Caco-2 (cell line): Measurements from ENCODE around the gene RFTN1. TPM values are rescaled to one million over a fixed set of nuclear protein-coding genes. Genes with fewer than 3 reads are reported as not detected.

Source experiments
- BruUV-seq: library from RNA; stranded (reverse); fragments of 400-500 nt; replicated peaks from 2 replicates; lab custom pipeline; 2021; lab: Mats Ljungman, UMichigan
- CTCF ChIA-PET: fragments of 300-600 bp; sonication (Branson Sonifier 250); formaldehyde crosslinking; loops from one replicate; lab custom pipeline; 2022; ENCODE audit warnings: antibody characterized with exemption; lab: Charles Lee
- POLR2A ChIA-PET: fragments of 300-600 bp; sonication (Branson Sonifier 250); formaldehyde crosslinking; loops from one replicate; lab custom pipeline; 2022; ENCODE audit warnings: antibody characterized with exemption; lab: Charles Lee
- DNase-seq, 2 experiments: peaks; one replicate each; pipeline versions ENCODE4 v3.0.0 to v3.0.0-alpha.2; 2020 to 2022
- H3K27me3 ChIP-seq: replicated peaks from 2 replicates; pipeline ENCODE4 v1.6.0; 2011; ENCODE audit warnings: low read length; ENCODE audit not compliant: control insufficient read depth, insufficient read depth
- H3K36me3 ChIP-seq: 2 replicates; pipeline ENCODE4 v1.5.1; 2011; ENCODE audit warnings: low read length; ENCODE audit not compliant: control insufficient read depth, insufficient read depth
- H3K4me1 ChIP-seq: fragments of 250-450 bp; sonication (Bioruptor Pico); 2 replicates; pipeline ENCODE4 v1.5.1; 2020; ENCODE audit warnings: mild to moderate bottlenecking
- H3K4me3 ChIP-seq: 2 replicates; pipeline ENCODE4 v1.5.1; 2011; ENCODE audit warnings: low read depth, mild to moderate bottlenecking, control low read depth, low read length
- H3K9me3 ChIP-seq: fragments of 250-450 bp; sonication (Bioruptor Pico); 2 replicates; pipeline ENCODE4 v1.5.1; 2020; ENCODE audit warnings: mild to moderate bottlenecking, moderate library complexity
- H3K27ac Mint-ChIP-seq: one replicate; pipeline ENCODE4 v1.8.0; 2022; ENCODE audit warnings: mixed read lengths; ENCODE audit not compliant: unreplicated experiment
- H3K27me3 Mint-ChIP-seq: one replicate; pipeline ENCODE4 v1.8.0; 2022; ENCODE audit warnings: mixed read lengths; ENCODE audit not compliant: insufficient read depth, unreplicated experiment
- H3K36me3 Mint-ChIP-seq: one replicate; pipeline ENCODE4 v1.8.0; 2022; ENCODE audit warnings: mild to moderate bottlenecking, mixed read lengths; ENCODE audit not compliant: insufficient read depth, unreplicated experiment
- H3K4me1 Mint-ChIP-seq: one replicate; pipeline ENCODE4 v1.8.0; 2022; ENCODE audit warnings: low read depth, mixed read lengths; ENCODE audit not compliant: unreplicated experiment
- H3K4me3 Mint-ChIP-seq: one replicate; pipeline ENCODE4 v1.8.0; 2022; ENCODE audit warnings: mild to moderate bottlenecking, moderate library complexity, mixed read lengths; ENCODE audit not compliant: unreplicated experiment
- H3K9me3 Mint-ChIP-seq: one replicate; pipeline ENCODE4 v1.8.0; 2022; ENCODE audit warnings: mixed read lengths; ENCODE audit not compliant: unreplicated experiment
- intact Hi-C: fragments of 100-400 bp; cut with micrococcal nuclease; formaldehyde crosslinking; loops from one replicate; pipeline ENCODE4 v1.10.0; 2022; ENCODE audit not compliant: unreplicated experiment
- total RNA-seq: library from RNA; stranded (reverse); gene quantifications from 2 replicates; pipeline ENCODE4 v1.2.3, GENCODE V29; 2022
- TF ChIP-seq, protein P1 (sequence below), 2 experiments: fragments of 200-600 bp in 1 of 2; IDR thresholded peaks; 1 replicate in 1 of 2; 2 replicates in 1 of 2; pipeline versions ENCODE4 v1.5.1 to v1.8.0; 2011 to 2022; ENCODE audit warnings: antibody characterized with exemption in 1 of 2, control low read depth in 1 of 2, inconsistent platforms in 1 of 2, low read depth in 1 of 2, low read length in 1 of 2, mild to moderate bottlenecking in 1 of 2, moderate library complexity in 1 of 2; ENCODE audit not compliant: insufficient read depth in 1 of 2, severe bottlenecking in 1 of 2, unreplicated experiment in 1 of 2

The RFTN1 gene
- total RNA-seq, 1 experiment from 2014 or later = 10.2 TPM

DNA sequence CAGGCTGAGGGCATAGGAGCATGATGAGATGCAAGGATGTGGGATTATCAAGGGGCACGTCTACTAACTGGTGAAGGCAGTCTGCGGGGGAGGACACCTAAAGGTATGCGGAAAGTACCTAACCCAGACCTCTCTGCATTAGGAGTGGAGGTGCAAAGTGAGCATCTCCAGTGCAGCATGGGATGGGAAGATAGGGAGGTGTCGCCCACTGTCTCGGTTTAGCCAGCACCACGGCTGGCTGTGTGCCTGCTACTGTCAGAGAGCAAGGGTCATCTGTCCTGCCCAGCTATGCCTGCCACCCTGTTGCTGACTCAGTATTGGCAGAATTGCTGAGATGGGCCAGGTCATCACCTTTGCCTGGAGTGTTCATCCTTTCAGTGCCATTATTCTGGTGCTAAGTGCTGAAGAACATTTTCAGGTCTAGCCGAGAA lies 208.4 kb downstream of the RFTN1 start:
- POLR2A ChIA-PET = no interaction called here
- BruUV-seq = no TSS peak
- Mint-ChIP-seq H3K27me3 (no peaks in the 10 kb centered on the region), H3K4me1 (no peaks in the 10 kb centered on the region), H3K9me3 (no peaks in the 10 kb centered on the region), H3K4me3 (no peak overlapping the region), H3K36me3 (peaks cover 32% of the 10 kb centered on the region), H3K27ac (no peak overlapping the region)
- Histone ChIP-seq H3K4me1 (no peaks in the 10 kb centered on the region), H3K36me3 (no peaks in the 10 kb centered on the region), H3K9me3 (no peaks in the 10 kb centered on the region), H3K27me3 (no peaks in the 10 kb centered on the region), H3K4me3 (no peak overlapping the region)
- no peak for DNase-seq
- CTCF ChIA-PET = interaction anchor here (0.6 kb wide), 1 partner anchor 14 kb away, joined by 3 read pairs; no protein-coding TSS in a partner anchor
- intact Hi-C loops = no loop called here
- TF ChIP-seq, protein P1, sequence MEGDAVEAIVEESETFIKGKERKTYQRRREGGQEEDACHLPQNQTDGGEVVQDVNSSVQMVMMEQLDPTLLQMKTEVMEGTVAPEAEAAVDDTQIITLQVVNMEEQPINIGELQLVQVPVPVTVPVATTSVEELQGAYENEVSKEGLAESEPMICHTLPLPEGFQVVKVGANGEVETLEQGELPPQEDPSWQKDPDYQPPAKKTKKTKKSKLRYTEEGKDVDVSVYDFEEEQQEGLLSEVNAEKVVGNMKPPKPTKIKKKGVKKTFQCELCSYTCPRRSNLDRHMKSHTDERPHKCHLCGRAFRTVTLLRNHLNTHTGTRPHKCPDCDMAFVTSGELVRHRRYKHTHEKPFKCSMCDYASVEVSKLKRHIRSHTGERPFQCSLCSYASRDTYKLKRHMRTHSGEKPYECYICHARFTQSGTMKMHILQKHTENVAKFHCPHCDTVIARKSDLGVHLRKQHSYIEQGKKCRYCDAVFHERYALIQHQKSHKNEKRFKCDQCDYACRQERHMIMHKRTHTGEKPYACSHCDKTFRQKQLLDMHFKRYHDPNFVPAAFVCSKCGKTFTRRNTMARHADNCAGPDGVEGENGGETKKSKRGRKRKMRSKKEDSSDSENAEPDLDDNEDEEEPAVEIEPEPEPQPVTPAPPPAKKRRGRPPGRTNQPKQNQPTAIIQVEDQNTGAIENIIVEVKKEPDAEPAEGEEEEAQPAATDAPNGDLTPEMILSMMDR (IDR thresholded peaks at IDR 0.05; ENCODE audit: insufficient read depth in 1 of 2, low read depth in 1 of 2, low read length in 1 of 2, severe bottlenecking in 1 of 2, unreplicated experiment in 1 of 2) = no peak

DNA sequence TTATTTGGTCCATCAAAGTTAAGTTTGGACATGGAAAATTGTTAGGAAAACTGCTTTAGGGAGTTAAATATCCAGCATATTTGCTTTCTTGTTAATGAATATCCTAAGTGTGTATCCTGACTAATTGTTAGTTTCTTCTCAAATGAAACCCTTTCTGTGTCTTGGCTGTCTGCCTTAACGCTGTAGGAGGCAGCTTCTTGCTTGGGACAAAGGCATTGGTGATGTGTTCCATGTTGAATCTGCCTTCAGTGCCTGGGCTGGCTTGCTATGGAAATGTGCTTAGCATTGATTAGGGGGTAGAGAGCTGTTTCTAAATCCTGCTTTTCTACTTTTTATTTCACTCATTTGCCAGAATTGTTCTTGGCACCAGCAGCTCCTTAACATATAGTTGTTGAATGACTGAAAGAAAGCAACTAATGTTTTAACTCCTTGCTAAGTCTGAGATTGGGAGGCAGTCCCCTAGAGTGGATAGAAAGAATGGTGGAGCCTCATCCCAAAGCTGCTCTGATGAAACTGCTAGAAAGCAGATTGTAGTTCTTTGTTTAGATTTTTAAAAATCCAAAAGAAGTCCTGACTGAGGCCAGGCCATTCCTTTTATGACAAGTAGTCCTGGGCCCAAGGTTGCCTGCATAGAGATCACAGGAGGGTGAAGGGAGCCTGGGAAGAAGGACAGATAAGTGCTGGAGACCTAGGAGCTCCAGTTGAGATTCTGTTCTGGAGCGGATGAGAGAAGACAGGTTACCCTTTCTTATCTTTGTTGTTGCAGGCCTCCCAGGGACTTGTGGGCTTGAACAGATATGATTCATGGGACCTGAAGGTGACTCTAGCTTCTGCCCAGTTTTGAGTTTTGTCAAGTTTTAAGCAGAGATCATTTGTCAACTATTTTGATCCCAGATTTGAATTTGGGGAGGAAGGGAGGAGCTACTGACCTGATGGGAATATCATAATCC lies 209.2 kb downstream of the RFTN1 start:
- Mint-ChIP-seq H3K27ac (no peak overlapping the region), H3K36me3 (peaks cover 33% of the 10 kb centered on the region), H3K9me3 (no peaks in the 10 kb centered on the region), H3K4me3 (no peak overlapping the region), H3K27me3 (no peaks in the 10 kb centered on the region), H3K4me1 (no peaks in the 10 kb centered on the region)
- ChIA-PET POLR2A (interaction anchor here (0.7 kb wide), 1 partner anchor 52 kb away, joined by 3 read pairs; no protein-coding TSS in a partner anchor), CTCF (interaction anchor here (0.6 kb wide), 1 partner anchor 14 kb away, joined by 3 read pairs; no protein-coding TSS in a partner anchor)
- no peaks in the 10 kb centered on the region for H3K4me1 ChIP-seq
- no peaks in the 10 kb centered on the region for H3K27me3 ChIP-seq
- no TSS peak for BruUV-seq
- intact Hi-C loops = no loop called here
- no peak overlapping the region for H3K4me3 ChIP-seq
- TF ChIP-seq, protein P1 (IDR thresholded peaks at IDR 0.05; ENCODE audit: insufficient read depth in 1 of 2, low read depth in 1 of 2, low read length in 1 of 2, severe bottlenecking in 1 of 2, unreplicated experiment in 1 of 2) = no peak
- no peaks in the 10 kb centered on the region; the same call in 1 of the 2 replicates for H3K36me3 ChIP-seq
- no peak for DNase-seq
- no peaks in the 10 kb centered on the region for H3K9me3 ChIP-seq

DNA sequence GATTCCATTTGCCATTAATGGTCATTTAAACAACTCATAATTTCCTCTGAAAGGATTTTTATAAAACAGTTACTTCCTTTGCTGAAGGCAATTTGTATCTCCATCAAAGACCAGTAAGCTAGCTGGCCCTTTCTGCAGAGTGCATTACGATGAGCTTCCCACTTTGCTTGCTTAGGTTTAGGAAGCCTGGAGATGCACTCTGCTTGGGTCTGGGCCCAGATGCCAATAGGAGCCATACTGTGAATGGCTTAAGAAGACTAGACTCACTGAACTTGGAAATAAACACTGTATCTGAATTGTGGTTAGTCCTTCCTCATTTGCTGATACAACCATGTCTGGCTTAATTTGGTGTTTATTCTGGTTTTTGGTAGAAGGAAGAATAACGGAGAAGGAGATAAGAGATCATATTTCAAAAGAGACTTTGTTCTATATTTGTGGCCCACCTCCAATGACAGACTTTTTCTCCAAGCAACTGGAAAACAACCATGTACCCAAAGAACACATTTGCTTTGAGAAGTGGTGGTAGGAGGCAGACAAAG lies 210.4 kb downstream of the RFTN1 start:
- intact Hi-C loops = no loop called here
- H3K4me1 Mint-ChIP-seq = no peaks in the 10 kb centered on the region
- peaks cover 44% of the 10 kb centered on the region for H3K36me3 Mint-ChIP-seq
- H3K27me3 Mint-ChIP-seq = no peaks in the 10 kb centered on the region
- CTCF ChIA-PET = no interaction called here
- H3K4me3 Mint-ChIP-seq = no peak overlapping the region
- Histone ChIP-seq H3K9me3 (no peaks in the 10 kb centered on the region), H3K36me3 (no peaks in the 10 kb centered on the region; the same call in 1 of the 2 replicates), H3K4me1 (no peaks in the 10 kb centered on the region), H3K27me3 (no peaks in the 10 kb centered on the region), H3K4me3 (no peak overlapping the region)
- H3K9me3 Mint-ChIP-seq = no peaks in the 10 kb centered on the region
- no peak overlapping the region for H3K27ac Mint-ChIP-seq
- DNase-seq = no peak
- TF ChIP-seq, protein P1 (IDR thresholded peaks at IDR 0.05; ENCODE audit: insufficient read depth in 1 of 2, low read depth in 1 of 2, low read length in 1 of 2, severe bottlenecking in 1 of 2, unreplicated experiment in 1 of 2) = no peak
- BruUV-seq = no TSS peak
- POLR2A ChIA-PET = no interaction called here
